ENCODE results near the gene SSC5D. TPM values are rescaled to one million over a fixed set of nuclear protein-coding genes. Genes with fewer than 3 reads are reported as not detected.
A peak's percentile ranks its signal among the peaks of the same experiment; 100 is the strongest.

Gene SSC5D
- total and polyA plus RNA-seq, 2 experiments from 2014 or later, result 0.23 to 0.69 TPM

DNA sequence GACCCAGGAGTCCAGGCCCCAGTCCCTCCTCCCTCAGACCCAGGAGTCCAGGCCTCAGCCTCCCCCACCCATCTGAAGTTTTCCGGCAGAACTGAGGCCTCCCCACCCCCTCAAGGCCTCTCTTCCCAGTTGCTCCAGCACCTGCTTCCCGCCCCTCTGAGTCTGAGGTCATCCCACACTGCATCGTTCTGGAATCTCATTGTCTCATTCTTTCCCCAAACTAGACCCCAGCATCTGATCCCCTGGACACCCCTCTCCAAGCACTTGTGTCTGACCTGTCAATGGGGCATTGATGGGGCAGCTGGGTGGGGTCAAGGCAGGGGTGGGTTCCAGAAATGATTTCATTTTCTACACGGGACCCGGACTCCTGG is 49.5 kb downstream of the SSC5D start (continued):
- no peak for TF ChIP-seq CTCF (conservative IDR thresholded peaks at IDR 0.05; ENCODE audit: low read depth in 2 of 2)
- TF ChIP-seq EZH2phosphoT487 (IDR thresholded peaks at IDR 0.05; ENCODE audit: unreplicated experiment), result no peak
- TF ChIP-seq ZNF331 (CRISPR knock-in tag; IDR thresholded peaks at IDR 0.05; ENCODE audit: low read depth), result no peak
- TF ChIP-seq POLR2AphosphoS5 (IDR thresholded peaks at IDR 0.05; ENCODE audit: low read depth), result no peak
- no peak for TF ChIP-seq NANOG (IDR thresholded peaks at IDR 0.05; ENCODE audit: borderline replicate concordance)
- TF ChIP-seq STAT1 (IDR thresholded peaks at IDR 0.05; ENCODE audit: unreplicated experiment), result no peak
- TF ChIP-seq EZH2 (IDR thresholded peaks at IDR 0.05; ENCODE audit: low read depth, unreplicated experiment), result no peak
- TF ChIP-seq, protein P1, sequence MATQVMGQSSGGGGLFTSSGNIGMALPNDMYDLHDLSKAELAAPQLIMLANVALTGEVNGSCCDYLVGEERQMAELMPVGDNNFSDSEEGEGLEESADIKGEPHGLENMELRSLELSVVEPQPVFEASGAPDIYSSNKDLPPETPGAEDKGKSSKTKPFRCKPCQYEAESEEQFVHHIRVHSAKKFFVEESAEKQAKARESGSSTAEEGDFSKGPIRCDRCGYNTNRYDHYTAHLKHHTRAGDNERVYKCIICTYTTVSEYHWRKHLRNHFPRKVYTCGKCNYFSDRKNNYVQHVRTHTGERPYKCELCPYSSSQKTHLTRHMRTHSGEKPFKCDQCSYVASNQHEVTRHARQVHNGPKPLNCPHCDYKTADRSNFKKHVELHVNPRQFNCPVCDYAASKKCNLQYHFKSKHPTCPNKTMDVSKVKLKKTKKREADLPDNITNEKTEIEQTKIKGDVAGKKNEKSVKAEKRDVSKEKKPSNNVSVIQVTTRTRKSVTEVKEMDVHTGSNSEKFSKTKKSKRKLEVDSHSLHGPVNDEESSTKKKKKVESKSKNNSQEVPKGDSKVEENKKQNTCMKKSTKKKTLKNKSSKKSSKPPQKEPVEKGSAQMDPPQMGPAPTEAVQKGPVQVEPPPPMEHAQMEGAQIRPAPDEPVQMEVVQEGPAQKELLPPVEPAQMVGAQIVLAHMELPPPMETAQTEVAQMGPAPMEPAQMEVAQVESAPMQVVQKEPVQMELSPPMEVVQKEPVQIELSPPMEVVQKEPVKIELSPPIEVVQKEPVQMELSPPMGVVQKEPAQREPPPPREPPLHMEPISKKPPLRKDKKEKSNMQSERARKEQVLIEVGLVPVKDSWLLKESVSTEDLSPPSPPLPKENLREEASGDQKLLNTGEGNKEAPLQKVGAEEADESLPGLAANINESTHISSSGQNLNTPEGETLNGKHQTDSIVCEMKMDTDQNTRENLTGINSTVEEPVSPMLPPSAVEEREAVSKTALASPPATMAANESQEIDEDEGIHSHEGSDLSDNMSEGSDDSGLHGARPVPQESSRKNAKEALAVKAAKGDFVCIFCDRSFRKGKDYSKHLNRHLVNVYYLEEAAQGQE (IDR thresholded peaks at IDR 0.05; ENCODE audit: unreplicated experiment), result no peak
- TF ChIP-seq JUNB (IDR thresholded peaks at IDR 0.05; ENCODE audit: unreplicated experiment), result no peak
- TF ChIP-seq ZNF114 (CRISPR knock-in tag; IDR thresholded peaks at IDR 0.05), result no peak
- no peak for TF ChIP-seq CREB1 (CRISPR knock-in tag; IDR thresholded peaks at IDR 0.05; ENCODE audit: low read depth)

DNA sequence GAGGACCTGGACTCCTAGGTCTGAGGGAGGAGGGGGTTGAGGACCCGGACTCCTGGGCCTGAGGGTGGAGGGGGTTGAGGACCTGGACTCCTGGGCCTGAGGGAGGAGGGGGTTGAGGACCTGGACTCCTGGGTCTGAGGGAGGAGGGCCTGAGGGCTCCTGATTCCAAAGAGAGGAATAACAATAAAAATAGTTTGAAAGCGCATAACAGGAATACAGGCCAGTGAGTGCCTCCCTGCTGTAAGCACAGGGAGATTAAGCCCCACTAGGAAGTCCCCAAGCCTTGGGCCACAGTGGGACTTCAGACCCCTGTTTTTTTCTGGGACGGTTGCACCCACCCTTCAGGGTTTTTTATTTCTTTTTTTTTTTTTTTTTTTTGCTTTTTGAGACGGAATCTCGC is 49.9 kb downstream of the SSC5D start:
- Mint-ChIP-seq H3K9me3 (peaks cover 3% of the 10 kb centered on the region; the same call in 2 of the 3 replicates), H3K4me1 (peaks cover 6% of the 10 kb centered on the region), H3K27ac (no peak overlapping the region), H3K4me3 (no peak overlapping the region), H3K27me3 (ENCODE audit: insufficient read depth, low read depth, poor library complexity) (peaks cover 13% of the 10 kb centered on the region), H3K36me3 (ENCODE audit: low read depth) (no peaks in the 10 kb centered on the region; the same call in 2 of the 3 replicates)
- Histone ChIP-seq H3K9me2 (ENCODE audit: insufficient read depth) (peaks cover 5% of the 10 kb centered on the region; the same call in 1 of the 2 replicates), H3K79me2 (replicated peaks; ENCODE audit: insufficient read depth) (no peaks in the 10 kb centered on the region), H3F3A (replicated peaks; ENCODE audit: low read depth) (0 out of 2 replicates have a peak, but pooled peaks cover 7% of the 10 kb centered on the region), H2AFZ (no peak overlapping the region; the same call in 1 of the 2 replicates), H3K4me3 (no peak overlapping the region), H3K36me3 (ENCODE audit: insufficient read depth) (no peaks in the 10 kb centered on the region), H3K27ac (ENCODE audit: low read depth) (peak overlapping the region; percentile 78; the same call in 1 of the 2 replicates), H3K27me3 (ENCODE audit: insufficient read depth) (no peaks in the 10 kb centered on the region), H3K4me1 (ENCODE audit: insufficient read depth) (peaks cover 7% of the 10 kb centered on the region; the same call in 1 of the 2 replicates), H4K20me1 (replicated peaks; ENCODE audit: insufficient read depth) (no peaks in the 10 kb centered on the region), H3K4me2 (peak overlapping the region; percentile 62)
- ATAC-seq (peak; percentile 5; the same call in 1 of the 3 replicates), DNase-seq (ENCODE audit: low spot score) (peak; percentile 49)
- TF ChIP-seq, protein P1 (IDR thresholded peaks at IDR 0.05; ENCODE audit: unreplicated experiment), result no peak
- no peak for TF ChIP-seq CREB1 (CRISPR knock-in tag; IDR thresholded peaks at IDR 0.05; ENCODE audit: low read depth)
